Activated T-cell treated with anti-CD3 and anti-CD28 coated beads for 24 hours (primary cell): Measurements from ENCODE around the gene ING1.

ENCODE experiments used
- DNase-seq: peaks from one replicate; pipeline ENCODE4 v3.0.0-alpha.2; 2020; ENCODE audit warnings: low read depth

The ING1 gene

GRCh38 chr13:110772091-110772984 is 58.8 kb downstream of the ING1 start:
- no peak for DNase-seq
